Loucy (cell line): ENCODE data around the gene UBE2J2.

ENCODE experiments used
- H2AFZ ChIP-seq: fragments of 200-600 bp; sonication (generic); 2 replicates; pipeline ENCODE4 v1.6.0; 2016; ENCODE audit warnings: antibody characterized with exemption, mild to moderate bottlenecking, low read length, moderate library complexity
- H3F3A ChIP-seq: fragments of 200-600 bp; 2 replicates; pipeline ENCODE4 v1.6.0; 2016; ENCODE audit warnings: antibody characterized with exemption, low read depth, mild to moderate bottlenecking
- H3K27me3 ChIP-seq: fragments of 200-600 bp; sonication (generic); 2 replicates; pipeline ENCODE4 v1.6.1; 2014; ENCODE audit warnings: low read length, mild to moderate bottlenecking; ENCODE audit not compliant: insufficient read depth, poor library complexity, severe bottlenecking
- H3K36me3 ChIP-seq: fragments of 200-600 bp; sonication (generic); 2 replicates; pipeline ENCODE4 v1.6.1; 2016; ENCODE audit warnings: low read length; ENCODE audit not compliant: insufficient read depth
- H3K4me1 ChIP-seq: fragments of 200-600 bp; sonication (generic); 2 replicates; pipeline ENCODE4 v1.5.1; 2014; ENCODE audit warnings: low read length, mild to moderate bottlenecking; ENCODE audit not compliant: insufficient read depth, poor library complexity, severe bottlenecking
- H3K4me2 ChIP-seq: fragments of 200-600 bp; sonication (generic); 2 replicates; pipeline ENCODE4 v1.6.0; 2014; ENCODE audit warnings: antibody characterized with exemption, low read length, low read depth, mild to moderate bottlenecking; ENCODE audit not compliant: poor library complexity, severe bottlenecking
- H3K4me3 ChIP-seq: fragments of 200-600 bp; sonication (generic); 2 replicates; pipeline ENCODE4 v1.5.1; 2014; ENCODE audit warnings: low read length, mild to moderate bottlenecking, mixed read lengths; ENCODE audit not compliant: poor library complexity, severe bottlenecking
- H3K79me2 ChIP-seq: fragments of 200-600 bp; sonication (generic); 2 replicates; pipeline ENCODE4 v1.6.1; 2014; ENCODE audit warnings: low read length; ENCODE audit not compliant: insufficient read depth
- H3K9ac ChIP-seq: fragments of 200-600 bp; sonication (generic); 2 replicates; pipeline ENCODE4 v1.6.0; 2014; ENCODE audit warnings: mild to moderate bottlenecking, low read depth, low read length, moderate library complexity; ENCODE audit not compliant: poor library complexity, severe bottlenecking
- H3K9me2 ChIP-seq: fragments of 200-600 bp; sonication (generic); replicated peaks from 2 replicates; pipeline ENCODE4 v1.6.1; 2016; ENCODE audit warnings: low read depth, low read length, mixed read lengths
- H3K9me3 ChIP-seq: fragments of 200-600 bp; sonication (generic); 2 replicates; pipeline ENCODE4 v1.6.1; 2014; ENCODE audit warnings: mild to moderate bottlenecking, antibody characterized with exemption, low read length, low read depth; ENCODE audit not compliant: insufficient read depth
- H4K20me1 ChIP-seq: fragments of 200-600 bp; sonication (generic); 2 replicates; pipeline ENCODE4 v1.6.0; 2014; ENCODE audit warnings: antibody characterized with exemption, low read length, mild to moderate bottlenecking; ENCODE audit not compliant: insufficient read depth, poor library complexity, severe bottlenecking
- EZH2phosphoT487 ChIP-seq: fragments of 200-600 bp; IDR thresholded peaks from 2 replicates; pipeline ENCODE4 v1.6.1; 2018; ENCODE audit warnings: antibody characterized with exemption, mild to moderate bottlenecking, moderate library complexity, borderline replicate concordance
- TF ChIP-seq, protein P1 (sequence below): fragments of 200-600 bp; sonication (generic); conservative IDR thresholded peaks from 2 replicates; pipeline ENCODE4 v1.5.1; 2014; ENCODE audit warnings: mild to moderate bottlenecking, antibody characterized with exemption, low read length

UBE2J2 gene

DNA sequence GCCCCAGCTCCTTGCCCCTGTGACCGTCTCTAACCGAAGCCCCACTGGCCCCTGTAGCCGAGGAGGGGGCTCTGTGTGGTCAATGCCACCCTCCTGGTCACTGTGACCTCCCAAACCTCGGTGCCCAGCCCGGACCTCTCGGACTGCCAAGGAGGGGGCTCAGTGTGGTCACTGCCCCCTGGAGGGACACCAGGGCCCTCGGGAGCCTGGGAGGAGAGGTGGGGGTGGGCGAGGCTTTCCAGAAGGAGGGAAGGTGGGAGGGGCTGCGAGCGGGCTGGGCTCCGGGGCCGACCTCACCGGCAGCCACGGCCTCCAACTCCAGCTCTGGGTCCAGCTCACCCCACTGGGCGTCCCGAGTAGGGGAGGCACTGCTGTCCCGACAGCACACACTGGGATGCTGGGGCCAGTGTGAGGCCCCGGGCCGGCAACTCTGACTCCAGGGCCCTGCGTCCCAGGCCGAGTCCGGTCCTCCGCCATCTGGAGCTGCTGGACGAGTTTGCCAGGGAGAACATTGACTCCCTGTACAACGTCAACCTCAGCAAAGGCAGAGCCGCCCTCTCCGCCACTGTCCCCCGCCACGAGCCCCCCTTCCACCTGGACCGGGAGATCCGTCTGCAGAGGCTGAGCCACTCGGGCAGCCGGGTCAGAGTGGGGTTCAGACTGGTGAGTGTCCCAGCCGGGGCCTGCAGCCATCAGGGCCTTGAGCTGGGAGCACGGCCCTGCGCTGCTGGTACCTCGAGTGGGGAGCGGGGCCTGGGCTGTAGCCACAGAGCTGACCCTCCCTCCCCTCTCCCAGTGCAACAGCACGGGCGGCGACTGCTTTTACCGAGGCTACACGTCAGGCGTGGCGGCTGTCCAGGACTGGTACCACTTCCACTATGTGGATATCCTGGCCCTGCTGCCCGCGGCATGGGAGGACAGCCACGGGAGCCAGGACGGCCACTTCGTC is 12.9 kb upstream of the UBE2J2 start:
- H3K4me1 ChIP-seq, result no peaks in the 10 kb centered on the region
- H3K9me3 ChIP-seq, result no peaks in the 10 kb centered on the region
- no peak overlapping the region for H3K9ac ChIP-seq
- H3K27me3 ChIP-seq, result no peaks in the 10 kb centered on the region
- H2AFZ ChIP-seq, result no peak overlapping the region
- H3F3A ChIP-seq, result no peaks in the 10 kb centered on the region
- H3K36me3 ChIP-seq, result no peaks in the 10 kb centered on the region
- no peaks in the 10 kb centered on the region for H3K79me2 ChIP-seq
- no peak overlapping the region for H3K4me3 ChIP-seq
- no peaks in the 10 kb centered on the region for H3K9me2 ChIP-seq
- TF ChIP-seq, protein P1, sequence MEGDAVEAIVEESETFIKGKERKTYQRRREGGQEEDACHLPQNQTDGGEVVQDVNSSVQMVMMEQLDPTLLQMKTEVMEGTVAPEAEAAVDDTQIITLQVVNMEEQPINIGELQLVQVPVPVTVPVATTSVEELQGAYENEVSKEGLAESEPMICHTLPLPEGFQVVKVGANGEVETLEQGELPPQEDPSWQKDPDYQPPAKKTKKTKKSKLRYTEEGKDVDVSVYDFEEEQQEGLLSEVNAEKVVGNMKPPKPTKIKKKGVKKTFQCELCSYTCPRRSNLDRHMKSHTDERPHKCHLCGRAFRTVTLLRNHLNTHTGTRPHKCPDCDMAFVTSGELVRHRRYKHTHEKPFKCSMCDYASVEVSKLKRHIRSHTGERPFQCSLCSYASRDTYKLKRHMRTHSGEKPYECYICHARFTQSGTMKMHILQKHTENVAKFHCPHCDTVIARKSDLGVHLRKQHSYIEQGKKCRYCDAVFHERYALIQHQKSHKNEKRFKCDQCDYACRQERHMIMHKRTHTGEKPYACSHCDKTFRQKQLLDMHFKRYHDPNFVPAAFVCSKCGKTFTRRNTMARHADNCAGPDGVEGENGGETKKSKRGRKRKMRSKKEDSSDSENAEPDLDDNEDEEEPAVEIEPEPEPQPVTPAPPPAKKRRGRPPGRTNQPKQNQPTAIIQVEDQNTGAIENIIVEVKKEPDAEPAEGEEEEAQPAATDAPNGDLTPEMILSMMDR, result no peak
- TF ChIP-seq EZH2phosphoT487, result no peak
- no peaks in the 10 kb centered on the region for H4K20me1 ChIP-seq
- no peak overlapping the region for H3K4me2 ChIP-seq

DNA sequence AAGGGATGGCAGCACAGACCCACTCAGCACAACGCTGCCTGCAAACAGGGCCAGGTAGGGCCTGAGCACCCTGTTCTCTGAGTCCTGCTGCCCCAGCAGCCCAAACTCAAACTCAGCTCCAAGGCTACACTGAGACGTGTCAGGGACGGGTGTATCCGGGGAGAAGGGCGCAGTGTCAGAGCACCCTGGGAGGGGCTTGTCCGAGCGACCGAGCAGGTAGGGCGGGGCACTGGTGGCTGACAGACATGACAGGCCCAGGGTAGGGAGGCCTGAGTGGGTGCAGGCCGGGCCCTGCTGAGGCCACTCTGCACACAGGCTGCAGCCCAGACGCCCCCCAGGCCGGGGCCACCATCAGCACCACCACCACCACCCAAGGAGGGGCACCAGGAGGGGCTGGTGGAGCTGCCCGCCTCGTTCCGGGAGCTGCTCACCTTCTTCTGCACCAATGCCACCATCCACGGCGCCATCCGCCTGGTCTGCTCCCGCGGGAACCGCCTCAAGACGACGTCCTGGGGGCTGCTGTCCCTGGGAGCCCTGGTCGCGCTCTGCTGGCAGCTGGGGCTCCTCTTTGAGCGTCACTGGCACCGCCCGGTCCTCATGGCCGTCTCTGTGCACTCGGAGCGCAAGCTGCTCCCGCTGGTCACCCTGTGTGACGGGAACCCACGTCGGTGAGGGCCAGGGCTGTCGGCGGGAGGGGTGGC is 12.1 kb upstream of the UBE2J2 start:
- H3K9ac ChIP-seq, result no peak overlapping the region
- TF ChIP-seq EZH2phosphoT487, result no peak
- TF ChIP-seq, protein P1, result no peak
- no peaks in the 10 kb centered on the region for H3K79me2 ChIP-seq
- no peaks in the 10 kb centered on the region for H3K9me2 ChIP-seq
- H3F3A ChIP-seq, result no peaks in the 10 kb centered on the region
- no peak overlapping the region for H3K4me3 ChIP-seq
- H2AFZ ChIP-seq, result no peak overlapping the region
- H3K36me3 ChIP-seq, result no peaks in the 10 kb centered on the region
- no peaks in the 10 kb centered on the region for H3K9me3 ChIP-seq
- H3K27me3 ChIP-seq, result no peaks in the 10 kb centered on the region
- H3K4me2 ChIP-seq, result no peak overlapping the region
- no peaks in the 10 kb centered on the region for H3K4me1 ChIP-seq
- H4K20me1 ChIP-seq, result no peaks in the 10 kb centered on the region

- Histone ChIP-seq H3F3A (no peaks in the 10 kb centered on the region), H3K36me3 (no peaks in the 10 kb centered on the region), H3K4me2 (no peak overlapping the region), H3K9me2 (no peaks in the 10 kb centered on the region), H4K20me1 (no peaks in the 10 kb centered on the region), H3K4me1 (no peaks in the 10 kb centered on the region), H3K9me3 (no peaks in the 10 kb centered on the region), H3K27me3 (no peaks in the 10 kb centered on the region), H2AFZ (no peak overlapping the region), H3K79me2 (no peaks in the 10 kb centered on the region), H3K4me3 (no peak overlapping the region), H3K9ac (no peak overlapping the region)
- TF ChIP-seq EZH2phosphoT487, result no peak
Measured at GRCh38 chr1:1285102-1285571, 11.5 kb upstream of the UBE2J2 start.
